ENCODE measurements around the gene KCNK1. TPM values are rescaled to one million over a fixed set of nuclear protein-coding genes. Genes with fewer than 3 reads are reported as not detected.
"Not testable (repeated sequence)": the region's sequence is repeated elsewhere in the genome, so short reads cannot be mapped to it uniquely, and the experiment has no call there.

Gene KCNK1
- total RNA-seq, 1 donor from 2014 or later = 0.70 TPM

- DNase-seq (ENCODE audit: extremely low read depth, low read depth, low spot score) = no peak
Observed at GRCh38 chr1:233607252-233608119, 6.4 kb upstream of the KCNK1 start.

DNA sequence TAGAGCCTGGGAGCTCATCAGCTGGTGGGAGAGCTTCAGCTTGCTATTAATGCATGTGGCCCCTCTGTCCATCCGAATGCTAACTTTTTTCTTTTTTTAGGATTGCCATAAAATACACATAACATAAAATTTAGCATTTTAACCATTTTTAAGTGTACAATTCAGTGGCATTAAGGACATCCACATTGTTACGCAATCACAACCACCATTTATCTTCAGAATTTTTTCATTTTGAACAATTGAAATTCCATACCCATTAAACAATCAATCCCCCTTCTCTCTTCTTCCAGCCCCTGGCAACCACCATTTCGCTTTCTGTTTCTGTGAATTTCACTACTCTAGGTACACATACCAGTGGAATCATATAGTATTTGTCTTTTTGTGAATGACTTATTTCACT is 4.9 kb upstream of the KCNK1 start:
- no peak for DNase-seq (ENCODE audit: extremely low read depth, low read depth, low spot score)

- DNase-seq (ENCODE audit: extremely low read depth, low read depth, low spot score) = no peak
Observed at GRCh38 chr1:233609926-233610325, 4.0 kb upstream of the KCNK1 start.

DNA sequence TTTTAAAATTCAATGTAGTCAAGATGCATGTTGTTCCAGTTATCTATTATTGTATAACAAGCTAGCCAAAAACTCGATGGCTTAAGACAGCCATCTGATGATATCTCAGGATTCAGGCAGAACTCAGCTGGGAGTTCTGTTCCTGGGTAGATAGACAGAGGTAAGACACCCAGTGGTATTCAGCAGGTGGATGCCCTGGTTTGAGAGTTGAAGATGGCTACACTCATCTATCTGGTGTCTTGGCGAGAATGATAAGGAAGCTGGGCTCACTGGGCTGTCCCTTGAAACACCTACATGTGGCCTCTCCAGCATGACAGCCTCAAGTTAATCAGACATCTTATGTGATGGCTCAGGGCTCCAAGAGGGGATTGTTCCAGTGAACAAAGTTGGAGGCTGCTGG is 3.3 kb upstream of the KCNK1 start:
- no peak for DNase-seq (ENCODE audit: extremely low read depth, low read depth, low spot score)

DNA sequence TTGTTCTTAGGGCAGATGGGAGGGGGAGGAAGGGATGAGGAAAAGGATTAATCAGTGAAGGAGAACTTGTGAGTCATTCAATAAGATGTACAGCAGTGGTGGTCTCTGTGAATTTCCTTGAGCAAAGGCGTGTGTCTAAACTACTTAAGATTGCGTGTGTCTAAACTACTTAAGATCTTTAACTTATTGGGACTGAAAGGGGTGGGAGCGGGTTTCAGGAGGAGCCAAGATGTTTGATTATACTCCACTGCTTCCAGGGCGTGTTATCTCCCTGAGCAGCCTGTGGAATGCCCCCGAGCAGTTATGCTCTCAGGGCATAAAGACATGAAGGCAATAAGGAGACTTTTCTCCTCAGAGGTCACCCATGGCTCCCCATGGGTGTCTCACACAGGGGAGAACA is 2.5 kb upstream of the KCNK1 start:
- DNase-seq (ENCODE audit: extremely low read depth, low read depth, low spot score) = not testable (repeated sequence)

DNA sequence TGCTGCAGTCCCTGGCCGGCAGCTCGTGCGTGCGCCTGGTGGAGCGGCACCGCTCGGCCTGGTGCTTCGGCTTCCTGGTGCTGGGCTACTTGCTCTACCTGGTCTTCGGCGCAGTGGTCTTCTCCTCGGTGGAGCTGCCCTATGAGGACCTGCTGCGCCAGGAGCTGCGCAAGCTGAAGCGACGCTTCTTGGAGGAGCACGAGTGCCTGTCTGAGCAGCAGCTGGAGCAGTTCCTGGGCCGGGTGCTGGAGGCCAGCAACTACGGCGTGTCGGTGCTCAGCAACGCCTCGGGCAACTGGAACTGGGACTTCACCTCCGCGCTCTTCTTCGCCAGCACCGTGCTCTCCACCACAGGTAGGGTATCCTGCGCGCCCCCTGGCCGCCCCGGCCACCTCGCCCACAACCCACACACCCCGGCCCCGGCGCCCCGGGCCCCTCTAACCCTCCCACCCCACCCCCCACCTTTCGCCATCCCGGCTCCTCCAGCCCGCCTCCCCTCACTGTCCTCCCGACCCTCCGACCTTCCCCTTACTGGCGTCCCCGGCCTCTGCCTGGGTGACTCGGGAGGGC is 352 bp downstream of the KCNK1 start:
- DNase-seq (ENCODE audit: extremely low read depth, low read depth, low spot score) = no peak

DNA sequence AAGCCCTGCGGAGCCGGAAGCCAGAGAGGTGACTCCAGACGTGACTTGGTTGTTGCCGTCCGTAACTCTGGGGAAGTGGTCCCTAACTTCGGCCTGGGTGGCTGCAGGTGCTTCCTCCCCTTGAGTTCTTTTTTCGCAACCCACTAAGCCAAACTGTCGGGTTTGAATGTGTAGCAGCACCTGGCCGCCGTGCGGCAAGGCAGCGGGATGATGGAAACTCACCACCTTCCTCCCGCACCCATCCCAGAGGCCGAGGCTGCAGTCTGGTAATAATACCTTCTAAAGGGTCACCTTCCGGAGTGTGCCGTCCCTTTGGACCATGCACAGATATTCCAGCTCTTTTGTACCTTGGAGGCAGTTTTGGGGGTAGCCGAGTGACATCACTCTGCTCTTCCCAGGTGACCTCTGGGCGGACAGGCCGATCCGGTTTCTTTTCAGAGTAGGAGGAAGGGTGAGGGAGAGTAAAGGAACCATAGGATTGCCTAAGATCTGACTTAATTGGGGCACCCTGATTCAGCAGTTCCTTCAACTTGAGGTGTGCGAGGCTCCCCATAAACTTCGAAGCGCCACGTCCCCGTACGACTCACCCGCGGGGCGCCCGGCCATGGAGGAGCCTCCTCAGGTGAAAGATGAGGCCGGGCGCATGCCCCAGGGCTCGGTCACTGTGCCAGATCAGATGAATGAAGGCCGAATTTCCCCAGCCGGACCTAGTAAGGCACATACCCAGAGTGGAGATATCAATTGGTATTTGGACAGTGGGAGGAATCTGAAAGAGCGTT is 1.0 kb downstream of the KCNK1 start:
- no peak for DNase-seq (ENCODE audit: extremely low read depth, low read depth, low spot score)

DNA sequence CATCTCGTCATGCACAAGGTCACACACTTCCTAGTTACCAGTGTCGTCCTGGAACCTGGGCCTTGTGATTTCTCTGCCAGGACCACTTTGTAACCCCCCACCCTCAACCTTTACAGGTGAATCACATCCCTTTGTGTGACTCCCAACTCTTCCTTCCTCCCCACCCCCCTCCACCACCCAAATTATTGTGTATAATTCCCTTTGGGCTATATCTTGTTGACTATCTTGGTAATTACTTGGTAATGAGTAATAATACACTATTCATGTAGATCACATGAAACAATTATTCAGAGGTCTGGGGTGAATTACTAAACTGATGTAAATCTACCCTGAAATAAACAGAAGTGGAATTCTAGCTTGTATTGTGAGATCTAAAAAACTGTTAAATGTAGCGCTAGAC is 1.7 kb downstream of the KCNK1 start:
- DNase-seq (ENCODE audit: extremely low read depth, low read depth, low spot score) = no peak

GRCh38 chr1:233617025-233617424 is 3.1 kb downstream of the KCNK1 start:
- DNase-seq (ENCODE audit: extremely low read depth, low read depth, low spot score) = no peak

GRCh38 chr1:233619414-233619813 is 5.5 kb downstream of the KCNK1 start:
- not testable (repeated sequence) for DNase-seq (ENCODE audit: extremely low read depth, low read depth, low spot score)

GRCh38 chr1:233620065-233620464 is 6.2 kb downstream of the KCNK1 start:
- DNase-seq (ENCODE audit: extremely low read depth, low read depth, low spot score) = no peak

GRCh38 chr1:233621923-233622322 is 8.0 kb downstream of the KCNK1 start:
- DNase-seq (ENCODE audit: extremely low read depth, low read depth, low spot score) = no peak

GRCh38 chr1:233624289-233624688 is 10.4 kb downstream of the KCNK1 start:
- DNase-seq (ENCODE audit: extremely low read depth, low read depth, low spot score) = no peak

- no peak for DNase-seq (ENCODE audit: extremely low read depth, low read depth, low spot score)
Observed at GRCh38 chr1:233625087-233625486, 11.2 kb downstream of the KCNK1 start.

GRCh38 chr1:233625510-233625981 is 11.6 kb downstream of the KCNK1 start:
- no peak for DNase-seq (ENCODE audit: extremely low read depth, low read depth, low spot score)

DNA sequence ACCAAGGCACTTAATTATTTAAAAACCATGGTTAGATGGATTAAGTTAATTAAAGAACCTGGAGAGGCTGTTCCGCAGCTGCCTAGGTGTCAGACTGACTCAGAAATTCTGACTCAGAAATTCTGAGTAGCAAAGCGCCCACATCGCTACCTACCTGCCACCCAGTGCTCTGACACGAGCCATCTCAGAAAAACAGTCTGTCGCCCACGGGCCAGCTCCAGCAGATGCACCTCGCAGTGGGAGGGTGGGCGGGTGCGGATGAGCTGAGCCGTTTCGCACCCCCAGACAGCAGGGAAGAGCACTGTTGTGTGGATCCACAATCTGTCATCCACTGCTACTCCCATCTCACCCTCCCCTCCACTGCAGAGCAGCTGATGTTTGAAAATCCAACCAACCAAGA is 13.5 kb downstream of the KCNK1 start:
- DNase-seq (ENCODE audit: extremely low read depth, low read depth, low spot score) = no peak

DNA sequence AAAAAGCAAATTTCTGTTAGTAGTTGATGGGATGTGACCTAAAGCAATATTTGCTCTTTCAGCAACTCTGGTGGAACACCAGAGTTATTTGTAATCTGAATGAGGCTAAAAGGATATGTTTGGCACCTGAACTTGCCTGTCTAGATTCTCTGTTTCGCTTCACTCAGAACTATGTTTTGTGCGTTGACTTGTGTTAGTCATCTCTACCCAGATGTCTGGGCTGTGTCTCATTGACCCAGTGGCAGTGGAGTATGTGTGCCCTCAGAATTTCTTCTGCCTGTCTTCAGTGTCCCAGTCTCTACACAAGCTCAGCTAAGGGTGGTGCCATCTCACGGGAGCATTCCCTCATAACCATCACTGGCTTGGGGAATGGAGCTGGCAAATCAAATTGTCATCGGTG is 13.9 kb downstream of the KCNK1 start:
- no peak for DNase-seq (ENCODE audit: extremely low read depth, low read depth, low spot score)

DNA sequence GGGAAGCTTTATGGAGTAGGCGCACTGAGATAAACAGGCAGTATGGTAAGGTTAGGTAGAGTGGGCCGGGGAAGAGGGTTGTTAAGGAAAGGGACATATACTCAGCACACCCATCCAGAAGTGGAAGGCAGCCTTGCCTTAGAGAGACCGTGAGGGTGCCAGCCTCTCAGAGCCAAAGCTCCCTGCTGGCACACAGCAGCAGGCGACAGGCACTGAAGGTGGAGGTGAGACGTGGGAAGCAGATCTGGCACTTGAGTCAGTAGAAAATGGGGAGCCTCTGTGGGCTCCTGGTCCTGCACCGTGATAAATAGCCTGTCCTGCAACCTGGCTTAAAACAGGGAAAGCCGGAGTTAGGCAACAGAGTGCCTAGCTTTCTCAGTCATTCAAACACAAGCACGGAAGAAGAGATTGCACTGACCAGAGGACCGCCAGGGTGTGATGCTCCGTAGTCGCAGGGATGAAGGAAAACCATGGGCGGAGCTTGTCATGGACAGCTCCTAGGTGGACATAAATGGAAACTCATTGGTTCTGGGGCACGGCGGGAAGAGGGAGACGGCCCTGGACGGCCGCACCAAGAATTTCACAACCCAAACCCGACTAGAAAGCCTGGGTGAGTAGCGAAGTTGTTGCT is 15.5 kb downstream of the KCNK1 start:
- DNase-seq (ENCODE audit: extremely low read depth, low read depth, low spot score) = no peak

- no peak for DNase-seq (ENCODE audit: extremely low read depth, low read depth, low spot score)
Observed at GRCh38 chr1:233631810-233632405, 18.0 kb downstream of the KCNK1 start.

GRCh38 chr1:233632436-233632835 is 18.5 kb downstream of the KCNK1 start:
- DNase-seq (ENCODE audit: extremely low read depth, low read depth, low spot score) = no peak
